Measurements from ENCODE around the gene JAG1. TPM values are rescaled to one million over a fixed set of nuclear protein-coding genes. Genes with fewer than 3 reads are reported as not detected.

The JAG1 gene
- total RNA-seq, 1 donor from 2014 or later: 60.5 TPM

- no peaks in the 10 kb centered on the region for H3K4me1 ChIP-seq (ENCODE audit: control insufficient read depth in 3 of 3, insufficient read depth in 3 of 3, low read length in 3 of 3)
- H3K4me3 ChIP-seq (ENCODE audit: low read length in 3 of 3): no peak overlapping the region
- H3K27me3 ChIP-seq (ENCODE audit: control insufficient read depth in 3 of 3, insufficient read depth in 3 of 3, low read length in 3 of 3): no peaks in the 10 kb centered on the region
- no peaks in the 10 kb centered on the region for H3K9me3 ChIP-seq (ENCODE audit: control insufficient read depth in 3 of 3, low read length in 3 of 3)
- no peaks in the 10 kb centered on the region for H3K36me3 ChIP-seq (ENCODE audit: control insufficient read depth in 3 of 3, insufficient read depth in 3 of 3, low read length in 3 of 3)
- no peak overlapping the region for H3K9ac ChIP-seq (ENCODE audit: low read depth in 1 of 3, low read length in 3 of 3)
- no peak overlapping the region for H3K27ac ChIP-seq (ENCODE audit: low read depth, low read length)
Measured at GRCh38 chr20:10713161-10713560, 39.4 kb upstream of the JAG1 start.

- Histone ChIP-seq H3K36me3 (ENCODE audit: control insufficient read depth in 3 of 3, insufficient read depth in 3 of 3, low read length in 3 of 3) (no peaks in the 10 kb centered on the region), H3K4me1 (ENCODE audit: control insufficient read depth in 3 of 3, insufficient read depth in 3 of 3, low read length in 3 of 3) (no peaks in the 10 kb centered on the region), H3K27me3 (ENCODE audit: control insufficient read depth in 3 of 3, insufficient read depth in 3 of 3, low read length in 3 of 3) (no peaks in the 10 kb centered on the region), H3K9me3 (ENCODE audit: control insufficient read depth in 3 of 3, low read length in 3 of 3) (no peaks in the 10 kb centered on the region), H3K27ac (ENCODE audit: low read depth, low read length) (no peak overlapping the region), H3K9ac (ENCODE audit: low read depth in 1 of 3, low read length in 3 of 3) (no peak overlapping the region), H3K4me3 (ENCODE audit: low read length in 3 of 3) (no peak overlapping the region)
Measured at GRCh38 chr20:10711903-10712451, 38.2 kb upstream of the JAG1 start.

GRCh38 chr20:10710991-10711775 is 37.4 kb upstream of the JAG1 start:
- no peak overlapping the region for H3K27ac ChIP-seq (ENCODE audit: low read depth, low read length)
- H3K4me3 ChIP-seq (ENCODE audit: low read length in 3 of 3): no peak overlapping the region
- H3K9me3 ChIP-seq (ENCODE audit: control insufficient read depth in 3 of 3, low read length in 3 of 3): no peaks in the 10 kb centered on the region
- no peaks in the 10 kb centered on the region for H3K27me3 ChIP-seq (ENCODE audit: control insufficient read depth in 3 of 3, insufficient read depth in 3 of 3, low read length in 3 of 3)
- no peaks in the 10 kb centered on the region for H3K4me1 ChIP-seq (ENCODE audit: control insufficient read depth in 3 of 3, insufficient read depth in 3 of 3, low read length in 3 of 3)
- H3K36me3 ChIP-seq (ENCODE audit: control insufficient read depth in 3 of 3, insufficient read depth in 3 of 3, low read length in 3 of 3): no peaks in the 10 kb centered on the region
- H3K9ac ChIP-seq (ENCODE audit: low read depth in 1 of 3, low read length in 3 of 3): no peak overlapping the region

GRCh38 chr20:10709916-10710315 is 36.1 kb upstream of the JAG1 start:
- no peaks in the 10 kb centered on the region for H3K27me3 ChIP-seq (ENCODE audit: control insufficient read depth in 3 of 3, insufficient read depth in 3 of 3, low read length in 3 of 3)
- no peaks in the 10 kb centered on the region for H3K9me3 ChIP-seq (ENCODE audit: control insufficient read depth in 3 of 3, low read length in 3 of 3)
- no peaks in the 10 kb centered on the region for H3K36me3 ChIP-seq (ENCODE audit: control insufficient read depth in 3 of 3, insufficient read depth in 3 of 3, low read length in 3 of 3)
- no peak overlapping the region for H3K4me3 ChIP-seq (ENCODE audit: low read length in 3 of 3)
- no peak overlapping the region for H3K9ac ChIP-seq (ENCODE audit: low read depth in 1 of 3, low read length in 3 of 3)
- H3K4me1 ChIP-seq (ENCODE audit: control insufficient read depth in 3 of 3, insufficient read depth in 3 of 3, low read length in 3 of 3): no peaks in the 10 kb centered on the region
- no peak overlapping the region for H3K27ac ChIP-seq (ENCODE audit: low read depth, low read length)

- Histone ChIP-seq H3K9ac (ENCODE audit: low read depth in 1 of 3, low read length in 3 of 3) (no peak overlapping the region), H3K36me3 (ENCODE audit: control insufficient read depth in 3 of 3, insufficient read depth in 3 of 3, low read length in 3 of 3) (no peaks in the 10 kb centered on the region), H3K9me3 (ENCODE audit: control insufficient read depth in 3 of 3, low read length in 3 of 3) (no peaks in the 10 kb centered on the region), H3K27me3 (ENCODE audit: control insufficient read depth in 3 of 3, insufficient read depth in 3 of 3, low read length in 3 of 3) (no peaks in the 10 kb centered on the region), H3K27ac (ENCODE audit: low read depth, low read length) (no peak overlapping the region), H3K4me3 (ENCODE audit: low read length in 3 of 3) (no peak overlapping the region), H3K4me1 (ENCODE audit: control insufficient read depth in 3 of 3, insufficient read depth in 3 of 3, low read length in 3 of 3) (no peaks in the 10 kb centered on the region)
Measured at GRCh38 chr20:10708351-10709185, 34.8 kb upstream of the JAG1 start.

GRCh38 chr20:10707791-10708190 is 34.0 kb upstream of the JAG1 start:
- Histone ChIP-seq H3K27me3 (ENCODE audit: control insufficient read depth in 3 of 3, insufficient read depth in 3 of 3, low read length in 3 of 3) (no peaks in the 10 kb centered on the region), H3K9ac (ENCODE audit: low read depth in 1 of 3, low read length in 3 of 3) (no peak overlapping the region), H3K4me1 (ENCODE audit: control insufficient read depth in 3 of 3, insufficient read depth in 3 of 3, low read length in 3 of 3) (no peaks in the 10 kb centered on the region)

GRCh38 chr20:10707068-10707467 is 33.3 kb upstream of the JAG1 start:
- H3K9me3 ChIP-seq (ENCODE audit: control insufficient read depth in 3 of 3, low read length in 3 of 3): no peaks in the 10 kb centered on the region
- no peaks in the 10 kb centered on the region for H3K4me1 ChIP-seq (ENCODE audit: control insufficient read depth in 3 of 3, insufficient read depth in 3 of 3, low read length in 3 of 3)

More at GRCh38 chr20:10707791-10708190, 34.0 kb upstream of the JAG1 start:
- no peaks in the 10 kb centered on the region for H3K36me3 ChIP-seq (ENCODE audit: control insufficient read depth in 3 of 3, insufficient read depth in 3 of 3, low read length in 3 of 3)
- no peak overlapping the region for H3K27ac ChIP-seq (ENCODE audit: low read depth, low read length)
- no peaks in the 10 kb centered on the region for H3K9me3 ChIP-seq (ENCODE audit: control insufficient read depth in 3 of 3, low read length in 3 of 3)
- no peak overlapping the region for H3K4me3 ChIP-seq (ENCODE audit: low read length in 3 of 3)

GRCh38 chr20:10706460-10706811 is 32.6 kb upstream of the JAG1 start:
- H3K9me3 ChIP-seq (ENCODE audit: control insufficient read depth in 3 of 3, low read length in 3 of 3): no peaks in the 10 kb centered on the region
- H3K27me3 ChIP-seq (ENCODE audit: control insufficient read depth in 3 of 3, insufficient read depth in 3 of 3, low read length in 3 of 3): no peaks in the 10 kb centered on the region
- H3K36me3 ChIP-seq (ENCODE audit: control insufficient read depth in 3 of 3, insufficient read depth in 3 of 3, low read length in 3 of 3): no peaks in the 10 kb centered on the region
- no peak overlapping the region for H3K27ac ChIP-seq (ENCODE audit: low read depth, low read length)
- H3K4me1 ChIP-seq (ENCODE audit: control insufficient read depth in 3 of 3, insufficient read depth in 3 of 3, low read length in 3 of 3): no peaks in the 10 kb centered on the region
- H3K4me3 ChIP-seq (ENCODE audit: low read length in 3 of 3): no peak overlapping the region
- H3K9ac ChIP-seq (ENCODE audit: low read depth in 1 of 3, low read length in 3 of 3): no peak overlapping the region

More at GRCh38 chr20:10707068-10707467, 33.3 kb upstream of the JAG1 start:
- Histone ChIP-seq H3K4me3 (ENCODE audit: low read length in 3 of 3) (no peak overlapping the region), H3K36me3 (ENCODE audit: control insufficient read depth in 3 of 3, insufficient read depth in 3 of 3, low read length in 3 of 3) (no peaks in the 10 kb centered on the region), H3K27ac (ENCODE audit: low read depth, low read length) (no peak overlapping the region), H3K27me3 (ENCODE audit: control insufficient read depth in 3 of 3, insufficient read depth in 3 of 3, low read length in 3 of 3) (no peaks in the 10 kb centered on the region), H3K9ac (ENCODE audit: low read depth in 1 of 3, low read length in 3 of 3) (no peak overlapping the region)

- no peaks in the 10 kb centered on the region for H3K36me3 ChIP-seq (ENCODE audit: control insufficient read depth in 3 of 3, insufficient read depth in 3 of 3, low read length in 3 of 3)
- no peak overlapping the region for H3K4me3 ChIP-seq (ENCODE audit: low read length in 3 of 3)
- H3K9me3 ChIP-seq (ENCODE audit: control insufficient read depth in 3 of 3, low read length in 3 of 3): no peaks in the 10 kb centered on the region
- H3K9ac ChIP-seq (ENCODE audit: low read depth in 1 of 3, low read length in 3 of 3): no peak overlapping the region
- H3K4me1 ChIP-seq (ENCODE audit: control insufficient read depth in 3 of 3, insufficient read depth in 3 of 3, low read length in 3 of 3): no peaks in the 10 kb centered on the region
- H3K27me3 ChIP-seq (ENCODE audit: control insufficient read depth in 3 of 3, insufficient read depth in 3 of 3, low read length in 3 of 3): no peaks in the 10 kb centered on the region
- no peak overlapping the region for H3K27ac ChIP-seq (ENCODE audit: low read depth, low read length)
Measured at GRCh38 chr20:10705801-10706459, 32.1 kb upstream of the JAG1 start.

Data from skeletal muscle tissue (tissue), 4 donors.